HepG2 (cell line): Measurements from ENCODE around the gene GAN. TPM values are rescaled to one million over a fixed set of nuclear protein-coding genes. Genes with fewer than 3 reads are reported as not detected.

ENCODE experiments used
- CENPX ChIP-seq: sonication (generic); formaldehyde crosslinking; IDR thresholded peaks from 2 replicates; pipeline ENCODE4 v1.9.0; 2021; ENCODE audit warnings: mild to moderate bottlenecking, missing genetic modification reagents, moderate library complexity
- FLYWCH1 ChIP-seq: sonication (generic); formaldehyde crosslinking; IDR thresholded peaks from 2 replicates; pipeline ENCODE4 v1.8.1; 2023; ENCODE audit warnings: mild to moderate bottlenecking, missing genetic modification reagents
- FOXA3 ChIP-seq: IDR thresholded peaks from 2 replicates; pipeline ENCODE4 v1.6.1; 2016; ENCODE audit warnings: missing genetic modification reagents, missing compliant biosample characterization
- GTF2F1 ChIP-seq: fragments of 150-350 bp; IDR thresholded peaks from 2 replicates; pipeline ENCODE4 v1.6.1; 2014; ENCODE audit warnings: low read length
- MAF1 ChIP-seq: sonication (generic); formaldehyde crosslinking; IDR thresholded peaks from 2 replicates; pipeline ENCODE4 v1.5.0; 2020; ENCODE audit warnings: missing genetic modification reagents, borderline replicate concordance
- NFKBIZ ChIP-seq: IDR thresholded peaks from 2 replicates; pipeline ENCODE4 v1.6.1; 2018; ENCODE audit warnings: missing genetic modification reagents, missing compliant biosample characterization
- NR2F2 ChIP-seq: IDR thresholded peaks from 2 replicates; pipeline ENCODE4 v1.6.1; 2012; ENCODE audit warnings: low read depth, inconsistent platforms, borderline replicate concordance
- POLR2AphosphoS5 ChIP-seq: IDR thresholded peaks from 2 replicates; pipeline ENCODE4 v1.6.1; 2012; ENCODE audit warnings: low read depth, low read length
- RAD21 ChIP-seq: fragments of 450-650 bp; formaldehyde crosslinking; IDR thresholded peaks from 2 replicates; pipeline ENCODE4 v1.5.0; 2020; ENCODE audit warnings: mild to moderate bottlenecking
- RBM39 ChIP-seq: fragments of 200-400 bp; formaldehyde crosslinking; IDR thresholded peaks from one replicate; pipeline ENCODE4 v1.6.1; 2018; ENCODE audit warnings: antibody characterized with exemption, mild to moderate bottlenecking, low read depth, low read length; ENCODE audit not compliant: poor library complexity, severe bottlenecking
- RNF2 ChIP-seq: fragments of 450-650 bp; conservative IDR thresholded peaks from 2 replicates; pipeline ENCODE4 v1.6.1; 2016; ENCODE audit warnings: low read depth
- SIX1 ChIP-seq: sonication (generic); formaldehyde crosslinking; IDR thresholded peaks from 2 replicates; pipeline ENCODE4 v1.4.0; 2020; ENCODE audit warnings: missing genetic modification reagents, borderline replicate concordance
- SP2 ChIP-seq: sonication (generic); formaldehyde crosslinking; IDR thresholded peaks from 2 replicates; pipeline ENCODE4 v1.5.1; 2020; ENCODE audit warnings: mild to moderate bottlenecking, missing genetic modification reagents
- TBP ChIP-seq: sonication (generic); formaldehyde crosslinking; IDR thresholded peaks from 2 replicates; pipeline ENCODE4 v1.5.0; 2020; ENCODE audit warnings: missing genetic modification reagents
- TMF1 ChIP-seq: sonication (generic); formaldehyde crosslinking; IDR thresholded peaks from 2 replicates; pipeline ENCODE4 v1.8.1; 2022; ENCODE audit warnings: low read depth, missing genetic modification reagents
- ZNF33A ChIP-seq: sonication (generic); formaldehyde crosslinking; IDR thresholded peaks from 2 replicates; pipeline ENCODE4 v1.5.1; 2020; ENCODE audit warnings: missing genetic modification reagents, mild to moderate bottlenecking, moderate library complexity, borderline replicate concordance
- ZNF33B ChIP-seq: sonication (generic); formaldehyde crosslinking; IDR thresholded peaks from 2 replicates; pipeline ENCODE4 v1.5.1; 2020; ENCODE audit warnings: mild to moderate bottlenecking, missing genetic modification reagents
- ZNF354B ChIP-seq: sonication (generic); formaldehyde crosslinking; IDR thresholded peaks from 2 replicates; pipeline ENCODE4 v1.8.0; 2022; ENCODE audit warnings: mild to moderate bottlenecking, missing genetic modification reagents
- ZNF557 ChIP-seq: sonication (generic); formaldehyde crosslinking; IDR thresholded peaks from 2 replicates; pipeline ENCODE4 v1.4.0; 2020; ENCODE audit warnings: missing genetic modification reagents
- ZNF589 ChIP-seq: sonication (generic); formaldehyde crosslinking; conservative IDR thresholded peaks from 2 replicates; pipeline ENCODE4 v1.8.0; 2022; ENCODE audit warnings: mild to moderate bottlenecking, moderate library complexity, missing genetic modification reagents
- ZNF616 ChIP-seq: sonication (generic); formaldehyde crosslinking; IDR thresholded peaks from 2 replicates; pipeline ENCODE4 v1.5.0; 2020; ENCODE audit warnings: low read depth, mild to moderate bottlenecking, missing genetic modification reagents
- ZNF761 ChIP-seq: sonication (generic); formaldehyde crosslinking; conservative IDR thresholded peaks from 2 replicates; pipeline ENCODE4 v1.4.0; 2020; ENCODE audit warnings: mild to moderate bottlenecking, missing genetic modification reagents
- ZNF83 ChIP-seq: sonication (generic); formaldehyde crosslinking; IDR thresholded peaks from 2 replicates; pipeline ENCODE4 v1.4.0; 2020; ENCODE audit warnings: missing genetic modification reagents, mild to moderate bottlenecking, borderline replicate concordance
- polyA plus RNA-seq, 8 experiments: library from polyadenylated mRNA; depleted of rRNA in 3 of 8; stranded (reverse) in 7 of 8; unstranded in 1 of 8; fragments of >200 nt; fragmentation: Illumina TruSeq in 4 of 8; extraction: Trizol in 4 of 8; gene quantifications; 2 replicates each; pipeline versions ENCODE4 v1.2.1 to v1.2.3, GENCODE V29; 2011 to 2016; ENCODE audit warnings: low read depth in 4 of 8, missing spikeins in 1 of 8, mixed read lengths in 1 of 8; ENCODE audit not compliant: insufficient read depth in 1 of 8
- total RNA-seq, 5 experiments: library from RNA; depleted of rRNA; stranded (reverse); fragments of >200 nt; fragmentation: Illumina TruSeq; extraction: Trizol; gene quantifications; 2 replicates each; pipeline ENCODE4 v1.2.3, GENCODE V29; 2016; ENCODE audit warnings: low read depth in 1 of 5
- TF ChIP-seq, protein P1 (sequence below): sonication (generic); formaldehyde crosslinking; IDR thresholded peaks from 2 replicates; pipeline ENCODE4 v1.9.0; 2021; ENCODE audit warnings: missing genetic modification reagents, mild to moderate bottlenecking, borderline replicate concordance
- TF ChIP-seq, protein P2 (sequence below): sonication (generic); formaldehyde crosslinking; IDR thresholded peaks from 2 replicates; pipeline ENCODE4 v1.5.0; 2020; ENCODE audit warnings: mild to moderate bottlenecking, missing genetic modification reagents, moderate library complexity
- TF ChIP-seq, protein P3 (sequence below): IDR thresholded peaks from 2 replicates; pipeline ENCODE4 v1.6.1; 2016
- TF ChIP-seq, protein P4 (sequence below): sonication (generic); formaldehyde crosslinking; IDR thresholded peaks from 2 replicates; pipeline ENCODE4 v1.5.1; 2020; ENCODE audit warnings: mild to moderate bottlenecking, missing genetic modification reagents, borderline replicate concordance

GAN gene
- total and polyA plus RNA-seq, 2 of the 13 experiments (the other 11 are each of a cell fraction or from before 2014, with no cell fraction given) = 4.3 to 11.0 TPM

DNA sequence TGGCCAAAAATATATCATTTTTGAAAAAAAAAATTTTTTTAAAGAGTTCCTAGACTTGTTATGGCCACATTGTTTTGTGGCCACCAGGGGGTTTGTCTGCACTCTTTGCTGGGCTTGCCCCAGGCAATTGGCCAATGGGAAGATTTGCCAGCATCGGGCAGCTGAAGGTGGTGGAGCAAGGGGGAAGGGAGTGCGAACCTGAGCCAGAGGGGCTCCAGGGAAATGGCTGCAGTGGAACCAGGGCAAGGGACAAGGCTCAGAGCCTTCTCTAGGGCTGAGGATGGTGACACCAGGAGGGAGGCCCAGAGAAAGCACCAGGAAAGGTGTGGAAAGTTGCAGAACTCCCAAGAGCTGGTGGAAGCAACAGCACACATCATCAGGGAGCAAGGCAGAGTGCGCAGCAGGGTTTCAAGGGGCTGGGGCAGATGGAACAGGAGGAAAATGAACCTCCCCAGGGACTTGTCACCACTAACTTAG lies 114.3 kb downstream of the GAN start (continued):
- TF ChIP-seq ZNF33A (CRISPR knock-in tag) (no peak), ZNF589 (CRISPR knock-in tag) (no peak), ZNF761 (CRISPR knock-in tag) (0 out of 2 replicates have a peak, but pooled peaks have one; percentile 64), RNF2 (no peak), FOXA3 (CRISPR knock-in tag) (0 out of 2 replicates have a peak, but pooled peaks have one; percentile 12), ZNF83 (CRISPR knock-in tag) (no peak), ZNF557 (CRISPR knock-in tag) (no peak), POLR2AphosphoS5 (no peak), FLYWCH1 (CRISPR knock-in tag) (no peak), ZNF33B (CRISPR knock-in tag) (no peak), MAF1 (CRISPR knock-in tag) (no peak), NFKBIZ (no peak), NR2F2 (no peak), ZNF616 (no peak), GTF2F1 (no peak), CENPX (CRISPR knock-in tag) (no peak), RBM39 (no peak), SP2 (no peak), RAD21 (CRISPR knock-in tag) (peak; percentile 81), SIX1 (CRISPR knock-in tag) (no peak), TMF1 (CRISPR knock-in tag) (no peak), ZNF354B (no peak), TBP (CRISPR knock-in tag) (no peak)
- TF ChIP-seq, protein P1, sequence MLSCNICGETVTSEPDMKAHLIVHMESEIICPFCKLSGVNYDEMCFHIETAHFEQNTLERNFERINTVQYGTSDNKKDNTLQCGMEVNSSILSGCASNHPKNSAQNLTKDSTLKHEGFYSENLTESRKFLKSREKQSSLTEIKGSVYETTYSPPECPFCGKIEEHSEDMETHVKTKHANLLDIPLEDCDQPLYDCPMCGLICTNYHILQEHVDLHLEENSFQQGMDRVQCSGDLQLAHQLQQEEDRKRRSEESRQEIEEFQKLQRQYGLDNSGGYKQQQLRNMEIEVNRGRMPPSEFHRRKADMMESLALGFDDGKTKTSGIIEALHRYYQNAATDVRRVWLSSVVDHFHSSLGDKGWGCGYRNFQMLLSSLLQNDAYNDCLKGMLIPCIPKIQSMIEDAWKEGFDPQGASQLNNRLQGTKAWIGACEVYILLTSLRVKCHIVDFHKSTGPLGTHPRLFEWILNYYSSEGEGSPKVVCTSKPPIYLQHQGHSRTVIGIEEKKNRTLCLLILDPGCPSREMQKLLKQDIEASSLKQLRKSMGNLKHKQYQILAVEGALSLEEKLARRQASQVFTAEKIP = no peak
- TF ChIP-seq, protein P2, sequence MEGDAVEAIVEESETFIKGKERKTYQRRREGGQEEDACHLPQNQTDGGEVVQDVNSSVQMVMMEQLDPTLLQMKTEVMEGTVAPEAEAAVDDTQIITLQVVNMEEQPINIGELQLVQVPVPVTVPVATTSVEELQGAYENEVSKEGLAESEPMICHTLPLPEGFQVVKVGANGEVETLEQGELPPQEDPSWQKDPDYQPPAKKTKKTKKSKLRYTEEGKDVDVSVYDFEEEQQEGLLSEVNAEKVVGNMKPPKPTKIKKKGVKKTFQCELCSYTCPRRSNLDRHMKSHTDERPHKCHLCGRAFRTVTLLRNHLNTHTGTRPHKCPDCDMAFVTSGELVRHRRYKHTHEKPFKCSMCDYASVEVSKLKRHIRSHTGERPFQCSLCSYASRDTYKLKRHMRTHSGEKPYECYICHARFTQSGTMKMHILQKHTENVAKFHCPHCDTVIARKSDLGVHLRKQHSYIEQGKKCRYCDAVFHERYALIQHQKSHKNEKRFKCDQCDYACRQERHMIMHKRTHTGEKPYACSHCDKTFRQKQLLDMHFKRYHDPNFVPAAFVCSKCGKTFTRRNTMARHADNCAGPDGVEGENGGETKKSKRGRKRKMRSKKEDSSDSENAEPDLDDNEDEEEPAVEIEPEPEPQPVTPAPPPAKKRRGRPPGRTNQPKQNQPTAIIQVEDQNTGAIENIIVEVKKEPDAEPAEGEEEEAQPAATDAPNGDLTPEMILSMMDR (CRISPR knock-in tag) = peak; percentile 72
- TF ChIP-seq, protein P3, sequence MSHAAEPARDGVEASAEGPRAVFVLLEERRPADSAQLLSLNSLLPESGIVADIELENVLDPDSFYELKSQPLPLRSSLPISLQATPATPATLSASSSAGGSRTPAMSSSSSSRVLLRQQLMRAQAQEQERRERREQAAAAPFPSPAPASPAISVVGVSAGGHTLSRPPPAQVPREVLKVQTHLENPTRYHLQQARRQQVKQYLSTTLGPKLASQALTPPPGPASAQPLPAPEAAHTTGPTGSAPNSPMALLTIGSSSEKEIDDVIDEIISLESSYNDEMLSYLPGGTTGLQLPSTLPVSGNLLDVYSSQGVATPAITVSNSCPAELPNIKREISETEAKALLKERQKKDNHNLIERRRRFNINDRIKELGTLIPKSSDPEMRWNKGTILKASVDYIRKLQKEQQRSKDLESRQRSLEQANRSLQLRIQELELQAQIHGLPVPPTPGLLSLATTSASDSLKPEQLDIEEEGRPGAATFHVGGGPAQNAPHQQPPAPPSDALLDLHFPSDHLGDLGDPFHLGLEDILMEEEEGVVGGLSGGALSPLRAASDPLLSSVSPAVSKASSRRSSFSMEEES (CRISPR knock-in tag) = no peak
- TF ChIP-seq, protein P4, sequence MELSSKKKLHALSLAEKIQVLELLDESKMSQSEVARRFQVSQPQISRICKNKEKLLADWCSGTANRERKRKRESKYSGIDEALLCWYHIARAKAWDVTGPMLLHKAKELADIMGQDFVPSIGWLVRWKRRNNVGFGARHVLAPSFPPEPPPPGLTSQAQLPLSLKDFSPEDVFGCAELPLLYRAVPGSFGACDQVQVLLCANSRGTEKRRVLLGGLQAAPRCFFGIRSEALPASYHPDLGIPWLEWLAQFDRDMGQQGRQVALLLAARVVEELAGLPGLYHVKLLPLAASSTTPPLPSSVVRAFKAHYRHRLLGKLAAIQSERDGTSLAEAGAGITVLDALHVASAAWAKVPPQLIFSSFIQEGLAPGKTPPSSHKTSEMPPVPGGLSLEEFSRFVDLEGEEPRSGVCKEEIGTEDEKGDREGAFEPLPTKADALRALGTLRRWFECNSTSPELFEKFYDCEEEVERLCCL (CRISPR knock-in tag) = no peak
